LNCaP clone FGC (cell line): ENCODE data around the gene PDE4D.

Source experiments
- DNase-seq: peaks from one replicate; pipeline ENCODE4 v3.0.0-alpha.2; 2011; ENCODE audit warnings: low read depth
- H3K4me3 ChIP-seq: 2 replicates; pipeline ENCODE4 v1.5.1; 2011; ENCODE audit warnings: mild to moderate bottlenecking, low read depth, low read length, control low read depth
- TF ChIP-seq, protein P1 (sequence below): IDR thresholded peaks from 2 replicates; pipeline ENCODE4 v1.5.1; 2012; ENCODE audit warnings: mild to moderate bottlenecking; ENCODE audit not compliant: control insufficient read depth, insufficient read depth; ENCODE audit errors: extremely low read depth

PDE4D gene

DNA sequence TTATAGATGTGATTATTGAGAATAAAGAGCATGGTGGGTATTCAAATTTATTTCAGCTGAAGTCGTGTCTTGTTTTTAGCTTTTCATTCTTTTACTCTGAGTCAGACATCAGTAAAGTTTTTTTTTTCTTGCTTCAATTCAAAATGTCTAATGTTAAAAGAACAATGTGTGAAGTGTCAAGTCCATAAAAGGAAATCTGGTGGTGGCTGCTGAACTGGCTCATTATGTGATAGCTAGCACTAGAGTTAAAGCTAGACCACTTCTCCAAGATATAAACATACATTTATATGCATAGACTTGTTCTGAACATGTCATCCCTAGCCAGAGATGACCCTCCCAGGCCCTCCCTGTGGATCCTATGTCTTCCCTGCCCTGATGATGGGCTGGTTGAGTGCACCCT, 972.4 kb downstream of the PDE4D start:
- TF ChIP-seq, protein P1, sequence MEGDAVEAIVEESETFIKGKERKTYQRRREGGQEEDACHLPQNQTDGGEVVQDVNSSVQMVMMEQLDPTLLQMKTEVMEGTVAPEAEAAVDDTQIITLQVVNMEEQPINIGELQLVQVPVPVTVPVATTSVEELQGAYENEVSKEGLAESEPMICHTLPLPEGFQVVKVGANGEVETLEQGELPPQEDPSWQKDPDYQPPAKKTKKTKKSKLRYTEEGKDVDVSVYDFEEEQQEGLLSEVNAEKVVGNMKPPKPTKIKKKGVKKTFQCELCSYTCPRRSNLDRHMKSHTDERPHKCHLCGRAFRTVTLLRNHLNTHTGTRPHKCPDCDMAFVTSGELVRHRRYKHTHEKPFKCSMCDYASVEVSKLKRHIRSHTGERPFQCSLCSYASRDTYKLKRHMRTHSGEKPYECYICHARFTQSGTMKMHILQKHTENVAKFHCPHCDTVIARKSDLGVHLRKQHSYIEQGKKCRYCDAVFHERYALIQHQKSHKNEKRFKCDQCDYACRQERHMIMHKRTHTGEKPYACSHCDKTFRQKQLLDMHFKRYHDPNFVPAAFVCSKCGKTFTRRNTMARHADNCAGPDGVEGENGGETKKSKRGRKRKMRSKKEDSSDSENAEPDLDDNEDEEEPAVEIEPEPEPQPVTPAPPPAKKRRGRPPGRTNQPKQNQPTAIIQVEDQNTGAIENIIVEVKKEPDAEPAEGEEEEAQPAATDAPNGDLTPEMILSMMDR, result no peak
- H3K4me3 ChIP-seq, result no peak overlapping the region
- no peak for DNase-seq

DNA sequence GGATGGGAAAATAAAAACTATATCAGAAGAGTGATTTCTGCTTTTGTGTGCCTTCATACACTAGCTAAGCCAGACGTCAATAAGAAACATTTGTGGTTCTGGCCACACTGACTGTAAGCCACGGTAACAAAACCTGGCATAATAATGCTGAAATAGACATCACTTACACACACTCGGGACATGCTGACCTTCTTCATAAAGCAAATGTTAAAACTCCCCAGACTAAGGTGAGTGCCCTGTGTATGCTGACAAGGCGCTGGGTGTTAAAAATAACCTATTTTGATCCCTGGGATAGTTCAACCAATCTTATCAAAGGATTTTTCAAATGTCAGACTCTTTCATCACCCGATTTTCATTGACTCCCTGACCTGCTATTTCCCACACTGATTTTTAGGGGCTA, 973.7 kb downstream of the PDE4D start:
- TF ChIP-seq, protein P1, result no peak
- DNase-seq, result no peak
- no peak overlapping the region for H3K4me3 ChIP-seq
